AG10803 (cell line): Measurements from ENCODE around the gene CDH4.

Experiments
- DNase-seq: peaks from one replicate; pipeline ENCODE4 v3.0.0; 2010; ENCODE audit warnings: low read depth
- H3K4me3 ChIP-seq: 2 replicates; pipeline ENCODE4 v1.5.1; 2011; ENCODE audit warnings: mild to moderate bottlenecking, low read length, control low read depth
- CTCF ChIP-seq: conservative IDR thresholded peaks from 2 replicates; pipeline ENCODE4 v1.5.1; 2011; ENCODE audit warnings: mild to moderate bottlenecking, low read length, control low read depth, inconsistent platforms

CDH4 gene

GRCh38 chr20:61878478-61879302, 626.6 kb downstream of the CDH4 start:
- TF ChIP-seq CTCF, result no peak
- DNase-seq, result no peak
- no peak overlapping the region for H3K4me3 ChIP-seq

- no peak for TF ChIP-seq CTCF
- no peak overlapping the region for H3K4me3 ChIP-seq
- DNase-seq, result no peak
Observed at GRCh38 chr20:61879303-61879620, 627.2 kb downstream of the CDH4 start.

- TF ChIP-seq CTCF, result no peak
- DNase-seq, result no peak
- no peak overlapping the region for H3K4me3 ChIP-seq
Observed at GRCh38 chr20:61879694-61880093, 627.6 kb downstream of the CDH4 start.

GRCh38 chr20:61880706-61881105, 628.6 kb downstream of the CDH4 start:
- TF ChIP-seq CTCF, result no peak
- H3K4me3 ChIP-seq, result no peak overlapping the region
- no peak for DNase-seq

GRCh38 chr20:61881416-61881815, 629.4 kb downstream of the CDH4 start:
- DNase-seq, result no peak
- no peak for TF ChIP-seq CTCF

GRCh38 chr20:61881861-61882260, 629.8 kb downstream of the CDH4 start:
- no peak for DNase-seq
- no peak for TF ChIP-seq CTCF
- no peak overlapping the region for H3K4me3 ChIP-seq

More at GRCh38 chr20:61881416-61881815, 629.4 kb downstream of the CDH4 start:
- H3K4me3 ChIP-seq, result no peak overlapping the region
